ENCODE results near the gene DZANK1.
"Not testable (repeated sequence)": the region's sequence is repeated elsewhere in the genome, so short reads cannot be mapped to it uniquely, and the experiment has no call there.

DZANK1 gene
- total RNA-seq = 4.6 to 11.2 (median 9.5) reads per million in 4 experiments

DNA sequence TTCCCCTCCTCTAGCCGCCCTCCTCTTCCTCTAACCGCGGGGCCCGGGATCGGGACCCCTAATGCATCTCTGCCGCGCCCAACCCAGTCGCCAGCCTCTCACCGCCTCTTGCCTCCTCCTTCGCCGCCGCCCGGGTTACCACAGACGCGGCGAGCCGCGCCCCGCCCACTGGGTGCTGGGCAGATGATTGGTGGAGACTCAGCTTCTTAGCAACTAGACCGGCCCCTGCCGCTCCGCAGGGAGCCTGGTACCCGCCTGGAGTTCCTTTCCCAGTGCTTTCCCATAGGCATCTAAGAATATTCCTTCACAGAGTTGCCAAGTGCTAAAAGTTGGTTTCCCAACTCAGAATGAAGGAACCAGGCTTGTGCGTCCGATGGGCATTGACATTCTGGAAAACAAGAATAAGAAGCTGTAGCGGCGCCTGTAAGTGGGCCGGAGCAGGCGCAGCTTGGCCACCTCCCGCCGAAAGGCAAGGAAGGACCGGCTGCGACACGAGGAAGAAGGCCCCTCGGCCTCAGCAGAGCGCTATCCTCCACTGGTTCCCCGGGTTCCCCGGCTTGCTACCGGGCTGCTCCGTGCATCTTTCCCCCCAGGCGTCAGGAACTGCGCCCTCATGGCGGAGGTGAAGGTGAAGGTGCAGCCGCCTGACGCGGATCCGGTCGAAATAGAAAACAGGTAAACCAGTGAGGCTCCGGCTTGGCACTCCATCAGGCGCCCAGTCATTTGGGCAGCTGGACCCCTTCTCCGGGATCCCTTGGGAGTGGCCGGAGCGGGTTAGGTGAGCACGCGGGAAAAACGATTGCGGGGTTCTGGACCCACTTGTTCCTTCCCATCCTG, at the start of gene DZANK1, which contains the start of gene POLR3F:
DZANK1 (minus strand) TSS at position 137 of the 837 bp plus-strand sequence. CDS start 1,672 bp downstream, outside the sequence.
POLR3F (plus strand) TSS at position 497 of the 837 bp plus-strand sequence; CDS start at position 614, 117 bp downstream.
- peak; percentile 85 for DNase-seq

DNA sequence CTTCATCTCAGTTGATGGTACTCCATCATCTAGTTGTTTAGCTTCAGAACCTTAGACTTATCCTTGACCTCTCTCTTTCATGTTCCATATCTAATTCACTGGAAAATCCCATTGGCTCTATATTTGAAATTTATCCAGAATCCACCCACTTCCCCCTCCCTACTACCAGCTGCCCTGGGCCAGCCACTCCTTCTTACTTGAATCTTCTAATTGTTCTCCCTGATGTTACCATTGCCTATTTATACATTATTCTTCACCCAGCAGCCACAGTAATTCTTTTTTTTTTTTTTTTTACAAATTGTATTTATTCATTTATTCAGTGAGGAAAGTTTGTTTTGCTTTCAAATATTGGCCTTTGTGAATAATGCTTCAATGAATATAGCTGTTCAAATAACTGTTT, 49.1 kb upstream of the DZANK1 start:
- DNase-seq = no peak

DNA sequence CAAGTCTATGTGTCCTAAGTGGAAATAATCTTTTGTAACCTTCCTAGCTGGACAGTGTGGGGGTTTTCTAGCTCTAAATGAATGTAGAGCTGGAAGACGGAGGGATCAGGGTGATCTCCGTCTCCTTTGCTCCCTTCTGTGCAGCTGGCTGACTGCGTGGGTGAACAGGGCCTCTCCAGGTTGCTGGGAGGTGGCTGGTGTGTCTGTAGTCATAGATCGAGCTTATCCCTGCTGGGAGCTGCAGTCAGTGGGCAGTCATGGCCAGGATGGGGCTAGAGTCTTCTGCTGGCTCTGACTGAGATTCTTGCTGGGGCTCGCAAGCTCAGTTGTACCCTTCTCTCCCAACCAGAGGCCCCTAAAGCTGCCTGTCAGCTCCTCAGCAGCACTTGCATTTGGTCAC, 47.3 kb upstream of the DZANK1 start:
- no peak for DNase-seq

GRCh38 chr20:18513208-18513607, 46.4 kb upstream of the DZANK1 start:
- no peak for DNase-seq

DNA sequence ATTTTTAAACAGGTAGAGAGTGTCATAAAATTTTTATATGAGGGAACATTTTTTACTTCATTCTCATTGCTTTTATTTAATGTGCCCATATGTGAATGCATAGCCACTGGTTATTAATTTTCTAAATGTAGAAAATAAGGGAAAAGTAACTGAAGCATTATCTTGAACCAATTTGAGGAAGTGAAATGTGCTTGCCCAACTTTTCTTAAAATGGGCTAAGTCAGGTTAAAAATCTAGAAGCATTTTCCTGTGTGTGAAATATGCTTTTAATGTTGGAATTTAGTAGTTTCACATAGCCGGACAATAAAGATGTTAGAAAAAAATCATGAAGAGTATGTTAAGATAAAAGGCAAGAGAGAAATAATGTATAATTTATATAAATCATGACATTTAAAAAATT, 44.7 kb upstream of the DZANK1 start:
- DNase-seq = no peak

DNA sequence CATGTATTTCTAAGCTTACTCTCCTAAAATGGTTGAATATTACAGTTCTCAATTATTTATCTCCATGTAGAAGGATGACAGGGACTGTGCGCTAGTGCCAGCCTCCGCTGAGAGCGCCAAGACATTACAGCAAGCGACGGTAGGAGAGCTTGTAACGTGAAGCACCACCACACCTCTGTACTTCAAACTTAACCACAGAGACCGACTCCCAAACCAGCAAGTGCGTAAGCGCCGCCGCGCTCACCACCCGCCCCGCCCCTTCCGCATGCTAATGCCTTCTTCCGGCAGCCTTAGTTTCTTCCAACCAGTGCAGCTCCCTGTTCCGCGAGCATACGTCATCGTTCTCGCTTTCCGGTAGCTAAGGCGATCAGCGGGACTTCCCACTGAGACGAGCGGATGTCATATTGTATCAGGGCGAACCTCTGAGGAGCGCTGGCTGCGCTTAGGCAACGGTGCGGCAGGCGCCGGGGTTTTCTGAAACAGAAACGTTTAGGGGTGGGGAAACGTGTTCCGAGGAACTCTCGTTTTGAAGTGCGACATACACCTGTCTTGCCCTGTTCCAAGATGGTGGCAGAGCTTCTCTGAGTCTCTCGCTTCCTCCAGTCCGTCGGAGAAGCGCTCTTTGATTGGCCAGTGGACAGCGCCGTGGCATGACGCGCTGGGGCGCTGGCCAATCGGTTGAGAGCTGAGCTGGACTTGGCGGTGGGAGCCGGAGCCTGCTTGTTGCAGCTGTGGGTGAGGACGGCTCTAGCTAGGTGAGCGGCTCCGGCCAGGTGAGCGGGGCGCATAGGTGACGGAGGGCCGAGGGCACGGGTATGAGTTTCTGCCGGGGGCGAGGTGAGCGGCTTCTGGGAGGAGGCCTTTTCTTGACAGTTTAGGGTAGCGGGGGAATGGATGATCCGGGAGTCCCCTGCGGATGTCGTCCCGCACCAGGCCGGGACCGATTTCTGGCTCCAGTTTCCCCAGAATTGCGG, 40.7 kb upstream of the DZANK1 start, which contains the start of gene SEC23B:
SEC23B (plus strand) TSS at position 723 of the 974 bp plus-strand sequence. CDS start 2,896 bp downstream, outside the sequence.
- peak; percentile 95 for DNase-seq

GRCh38 chr20:18506744-18507143, 39.9 kb upstream of the DZANK1 start:
- no peak for DNase-seq

DNA sequence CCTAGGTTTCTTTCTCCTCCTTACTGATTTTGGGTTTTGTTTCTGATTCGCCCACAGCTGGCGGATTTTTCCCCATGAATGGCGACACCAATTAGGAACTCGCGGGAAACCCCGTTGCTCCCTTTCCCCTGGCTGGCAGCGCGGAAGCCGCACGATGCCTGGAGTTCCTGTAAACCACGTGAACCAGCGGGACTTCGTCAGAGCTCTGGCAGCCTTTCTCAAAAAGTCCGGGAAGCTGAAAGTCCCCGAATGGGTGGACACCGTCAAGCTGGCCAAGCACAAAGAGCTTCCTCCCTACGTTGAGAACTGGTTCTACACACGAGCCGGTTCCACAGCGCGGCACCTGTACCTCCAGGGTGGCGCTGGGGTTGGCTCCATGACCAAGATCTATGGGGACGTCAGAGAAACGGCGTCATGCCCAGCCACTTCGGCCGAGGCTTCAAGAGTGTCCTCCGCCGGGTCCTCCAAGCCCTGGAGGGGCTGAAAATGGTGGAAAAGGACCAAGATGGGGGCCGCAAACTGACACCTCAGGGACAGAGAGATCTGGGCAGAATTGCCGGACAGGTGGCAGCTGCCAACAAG, 37.7 kb upstream of the DZANK1 start:
- DNase-seq = no peak

DNA sequence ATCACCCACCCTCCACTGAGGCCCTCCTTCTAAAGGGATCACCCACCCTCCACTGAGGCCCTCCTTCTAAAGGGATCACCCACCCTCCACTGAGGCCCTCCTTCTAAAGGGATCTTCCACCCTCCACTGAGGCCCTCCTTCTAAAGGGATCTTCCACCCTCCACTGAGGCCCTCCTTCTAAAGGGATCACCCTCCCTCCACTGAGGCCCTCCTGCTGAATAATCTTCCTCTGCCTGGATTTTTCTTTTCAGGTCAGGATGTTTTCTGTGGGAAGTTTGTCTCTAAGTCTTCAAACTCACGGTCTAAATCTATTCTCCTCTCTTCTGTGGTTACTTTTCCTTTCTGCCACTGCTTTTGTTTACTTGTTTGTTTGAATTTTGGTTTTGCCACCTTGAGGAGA, 34.8 kb upstream of the DZANK1 start:
- not testable (repeated sequence) for DNase-seq

DNA sequence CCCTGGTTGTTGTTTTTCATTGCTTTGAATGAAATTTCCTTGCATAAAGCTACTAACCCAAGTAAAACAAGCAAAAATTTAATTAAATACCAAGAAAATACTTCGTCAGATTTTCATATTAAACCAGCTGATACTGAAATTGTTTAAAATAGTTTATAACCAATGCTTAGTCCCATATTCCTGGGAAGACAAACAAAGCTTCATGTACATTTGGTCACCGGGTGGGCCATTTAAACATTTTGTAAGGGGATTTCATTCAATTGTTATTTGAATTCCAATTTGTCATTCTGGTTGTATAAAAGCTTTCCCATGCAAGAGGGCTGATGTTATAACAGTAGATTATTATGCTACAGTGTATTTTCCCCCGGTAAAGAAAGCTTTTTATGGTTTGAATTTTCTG, 30.8 kb upstream of the DZANK1 start:
- DNase-seq = no peak

DNA sequence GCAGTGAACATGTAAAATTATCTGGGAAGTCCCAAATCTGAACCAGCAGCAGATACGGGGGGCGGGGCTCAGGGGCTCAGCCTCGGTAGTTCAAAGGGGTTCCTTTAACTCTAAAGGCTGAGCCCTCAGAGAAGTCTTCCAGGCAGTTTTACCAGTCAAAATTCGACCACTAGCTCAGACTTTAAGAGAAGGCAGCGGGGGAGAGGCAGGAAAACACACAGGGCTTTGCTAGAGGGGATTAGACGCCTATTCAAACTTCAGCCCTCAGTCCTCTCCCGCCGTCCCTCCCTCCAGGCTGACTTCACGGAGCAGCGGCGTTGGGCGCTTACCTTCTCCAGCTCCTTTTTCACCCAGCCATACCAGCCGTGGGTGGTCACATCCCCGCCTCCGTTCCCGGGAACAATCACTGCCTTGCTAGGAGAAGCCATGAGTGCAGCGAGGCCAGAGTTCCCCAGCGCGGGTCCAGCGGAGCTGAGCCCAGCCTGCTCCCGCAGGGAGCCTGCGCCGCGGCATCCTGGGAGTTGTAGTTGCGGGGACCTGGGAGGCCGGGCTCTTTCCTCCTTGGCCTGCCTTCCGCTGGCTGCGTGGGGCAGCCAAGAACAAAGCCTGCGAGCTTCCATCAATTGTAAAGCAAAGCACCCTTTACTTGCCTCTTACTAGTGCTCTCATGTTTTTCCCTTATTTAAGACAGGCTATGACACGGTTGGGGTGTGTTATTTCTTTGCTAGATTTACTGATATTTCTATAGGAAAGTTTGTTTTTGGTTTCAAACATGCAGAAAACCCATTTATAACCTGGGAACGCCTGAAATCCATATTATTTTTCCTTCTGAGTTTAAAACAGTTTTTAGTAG, 30.1 kb upstream of the DZANK1 start, which contains the start of gene RBBP9:
RBBP9 (minus strand) TSS at position 486 of the 853 bp plus-strand sequence; CDS start at position 428, 58 bp downstream.
- peak; percentile 57 for DNase-seq

- DNase-seq = no peak
These were observed 29.2 kb upstream of the DZANK1 start for GRCh38 chr20:18496042-18496441.

GRCh38 chr20:18488301-18488700, 21.5 kb upstream of the DZANK1 start:
- no peak for DNase-seq

- no peak for DNase-seq
These were observed 14.8 kb upstream of the DZANK1 start for GRCh38 chr20:18481596-18481995.

DNA sequence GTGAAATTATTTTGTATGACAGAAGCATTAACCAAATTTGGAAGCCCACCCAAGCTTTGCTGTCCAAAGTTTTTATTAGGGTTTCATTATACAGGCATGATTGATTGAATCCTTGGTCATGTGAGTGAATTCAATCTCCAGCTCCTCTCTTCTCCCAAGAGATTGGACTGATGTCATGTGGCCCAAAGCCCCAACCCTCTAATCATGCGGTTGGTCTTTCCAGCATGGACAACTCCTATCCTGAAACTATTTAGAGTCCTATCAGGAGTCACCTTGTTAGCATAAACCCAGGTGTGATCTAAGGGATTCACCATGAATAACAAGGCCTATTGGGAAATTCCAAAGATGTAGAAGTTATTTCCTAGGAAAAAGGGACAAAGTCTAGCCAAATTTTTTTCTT, 11.0 kb upstream of the DZANK1 start:
- no peak for DNase-seq

DNA sequence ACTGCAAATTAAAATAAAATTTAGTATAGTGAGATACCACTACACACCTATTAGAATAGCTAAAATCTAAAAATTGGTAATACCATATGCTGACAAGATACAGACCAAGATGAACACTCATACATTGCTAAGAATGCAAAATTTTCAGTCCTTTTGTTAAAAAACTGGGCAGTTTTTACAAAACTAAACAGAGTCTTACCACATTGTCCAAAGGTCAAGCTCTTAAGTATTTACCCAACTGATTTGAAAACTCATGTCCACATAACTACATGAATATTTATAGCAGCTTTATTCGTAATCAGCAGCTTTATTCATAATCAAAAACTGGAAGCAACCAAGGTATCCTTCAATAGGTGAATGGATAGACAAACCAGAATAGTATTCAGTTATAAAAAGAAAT, 10.4 kb upstream of the DZANK1 start:
- DNase-seq = no peak

GRCh38 chr20:18466574-18466893, 296 bp downstream of the DZANK1 start:
- no peak for DNase-seq

DNA sequence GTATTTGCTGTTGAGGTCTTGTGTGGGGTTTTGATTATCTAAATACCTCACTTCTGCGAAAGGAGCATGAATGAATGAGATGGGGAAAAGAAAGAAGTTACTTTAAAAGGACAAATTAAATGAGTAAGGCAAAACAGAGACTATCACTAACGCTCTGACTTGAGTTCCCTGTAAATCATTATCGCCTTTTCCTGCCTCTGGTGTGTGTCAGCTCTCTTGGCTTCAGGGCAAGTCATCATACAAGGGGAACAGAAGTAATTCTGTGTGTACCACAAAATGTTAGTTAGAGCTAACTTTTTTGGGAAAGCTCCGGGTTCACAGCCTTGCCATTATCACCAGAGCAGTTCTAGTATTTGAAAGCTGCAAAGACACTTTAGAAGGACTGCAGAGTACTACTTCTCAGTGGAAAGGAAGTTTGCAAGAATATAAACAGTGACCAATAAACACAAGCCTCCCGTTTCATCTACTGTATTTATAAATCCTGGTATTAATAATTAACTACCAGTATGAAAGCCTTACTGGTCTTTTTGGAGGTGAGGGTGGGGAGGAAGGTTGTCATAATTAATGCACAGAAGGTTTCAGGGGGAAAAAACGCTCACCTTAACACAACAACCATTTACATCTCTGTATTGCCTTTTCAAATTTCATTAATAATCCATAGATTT, 1.2 kb downstream of the DZANK1 start:
- DNase-seq = no peak

DNA sequence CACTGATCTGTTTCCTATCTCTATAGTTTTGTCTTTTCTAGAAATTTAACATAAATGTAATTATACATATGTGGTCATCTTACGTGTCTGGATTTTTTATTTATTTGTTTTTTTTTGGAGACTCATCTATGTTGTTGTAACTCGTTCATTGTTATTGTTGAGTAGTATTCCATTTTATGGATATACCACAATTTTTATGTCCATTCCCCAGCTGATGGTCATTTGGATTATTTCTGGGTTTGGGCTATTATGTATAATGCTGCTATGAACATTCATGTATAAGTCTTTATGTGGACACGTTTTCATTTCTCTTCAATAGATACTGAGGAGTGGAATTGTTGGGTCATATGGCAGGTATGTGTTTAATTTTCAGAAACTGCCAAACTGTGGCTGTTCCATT, 10.2 kb downstream of the DZANK1 start:
- DNase-seq = no peak

DNA sequence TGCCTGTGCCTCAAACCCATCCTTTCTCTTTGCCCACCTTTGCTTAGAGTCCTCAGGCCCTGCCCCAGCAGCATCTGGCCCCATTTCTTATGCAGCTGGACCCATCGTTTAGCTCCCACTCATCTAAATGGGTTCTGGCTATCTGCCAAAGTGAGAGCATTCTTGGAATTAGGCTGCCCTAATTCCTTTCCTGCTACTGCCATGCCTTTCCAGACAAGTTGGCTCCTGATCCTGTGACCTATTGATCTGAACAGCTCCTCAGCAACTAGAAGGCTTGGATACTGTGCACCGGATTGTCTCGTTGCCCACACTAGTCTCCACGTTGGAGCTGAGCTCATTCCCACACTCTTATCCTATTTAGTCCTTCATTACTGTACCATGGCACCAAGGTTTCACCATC, 22.9 kb downstream of the DZANK1 start:
- no peak for DNase-seq

DNA sequence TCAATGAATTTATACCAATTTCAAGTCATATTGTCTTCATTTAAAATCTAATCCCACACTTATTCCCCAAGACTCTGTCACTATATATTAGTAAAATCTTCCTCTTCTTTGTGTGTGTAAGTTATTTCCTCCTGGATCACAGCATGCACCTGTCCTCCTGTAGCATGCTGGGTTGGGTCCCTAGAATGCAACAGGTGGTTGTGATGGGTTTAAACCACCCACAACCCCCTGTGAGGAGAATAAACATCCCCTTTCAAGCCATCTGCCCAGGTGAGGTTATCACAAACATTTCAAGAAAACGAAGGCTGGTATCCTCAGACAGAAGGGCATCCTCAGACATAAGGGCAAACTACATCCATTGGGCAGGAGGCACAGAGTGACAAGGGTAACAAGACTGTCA, 26.4 kb downstream of the DZANK1 start:
- DNase-seq = no peak

Measured in effector CD8-positive, alpha-beta T cell (primary cell).